ENCODE data around the gene SFSWAP.

GRCh38 chr12:131770120-131770519 is 59.2 kb downstream of the SFSWAP start:
- TF ChIP-seq MXI1 (IDR thresholded peaks at IDR 0.05; ENCODE audit: borderline replicate concordance, low read depth, low read length) = no peak
- TF ChIP-seq ZNF839 (CRISPR knock-in tag; IDR thresholded peaks at IDR 0.05; ENCODE audit: borderline replicate concordance) = no peak
- no peak for TF ChIP-seq ISL2 (CRISPR knock-in tag; IDR thresholded peaks at IDR 0.05)
- TF ChIP-seq TCF7L2 (IDR thresholded peaks at IDR 0.05; ENCODE audit: low read depth, low read length) = no peak
- TF ChIP-seq TFE3 (CRISPR knock-in tag; IDR thresholded peaks at IDR 0.05) = no peak
- TF ChIP-seq GPN1 (CRISPR knock-in tag; IDR thresholded peaks at IDR 0.05; ENCODE audit: borderline replicate concordance) = no peak
- TF ChIP-seq ZNF292 (CRISPR knock-in tag; IDR thresholded peaks at IDR 0.05; ENCODE audit: borderline replicate concordance, low read depth) = no peak
- TF ChIP-seq, protein P1, sequence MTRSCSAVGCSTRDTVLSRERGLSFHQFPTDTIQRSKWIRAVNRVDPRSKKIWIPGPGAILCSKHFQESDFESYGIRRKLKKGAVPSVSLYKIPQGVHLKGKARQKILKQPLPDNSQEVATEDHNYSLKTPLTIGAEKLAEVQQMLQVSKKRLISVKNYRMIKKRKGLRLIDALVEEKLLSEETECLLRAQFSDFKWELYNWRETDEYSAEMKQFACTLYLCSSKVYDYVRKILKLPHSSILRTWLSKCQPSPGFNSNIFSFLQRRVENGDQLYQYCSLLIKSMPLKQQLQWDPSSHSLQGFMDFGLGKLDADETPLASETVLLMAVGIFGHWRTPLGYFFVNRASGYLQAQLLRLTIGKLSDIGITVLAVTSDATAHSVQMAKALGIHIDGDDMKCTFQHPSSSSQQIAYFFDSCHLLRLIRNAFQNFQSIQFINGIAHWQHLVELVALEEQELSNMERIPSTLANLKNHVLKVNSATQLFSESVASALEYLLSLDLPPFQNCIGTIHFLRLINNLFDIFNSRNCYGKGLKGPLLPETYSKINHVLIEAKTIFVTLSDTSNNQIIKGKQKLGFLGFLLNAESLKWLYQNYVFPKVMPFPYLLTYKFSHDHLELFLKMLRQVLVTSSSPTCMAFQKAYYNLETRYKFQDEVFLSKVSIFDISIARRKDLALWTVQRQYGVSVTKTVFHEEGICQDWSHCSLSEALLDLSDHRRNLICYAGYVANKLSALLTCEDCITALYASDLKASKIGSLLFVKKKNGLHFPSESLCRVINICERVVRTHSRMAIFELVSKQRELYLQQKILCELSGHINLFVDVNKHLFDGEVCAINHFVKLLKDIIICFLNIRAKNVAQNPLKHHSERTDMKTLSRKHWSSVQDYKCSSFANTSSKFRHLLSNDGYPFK (CRISPR knock-in tag; IDR thresholded peaks at IDR 0.05; ENCODE audit: borderline replicate concordance) = no peak
- no peak for TF ChIP-seq ATF3 (CRISPR knock-in tag; IDR thresholded peaks at IDR 0.05)
- TF ChIP-seq, protein P2, sequence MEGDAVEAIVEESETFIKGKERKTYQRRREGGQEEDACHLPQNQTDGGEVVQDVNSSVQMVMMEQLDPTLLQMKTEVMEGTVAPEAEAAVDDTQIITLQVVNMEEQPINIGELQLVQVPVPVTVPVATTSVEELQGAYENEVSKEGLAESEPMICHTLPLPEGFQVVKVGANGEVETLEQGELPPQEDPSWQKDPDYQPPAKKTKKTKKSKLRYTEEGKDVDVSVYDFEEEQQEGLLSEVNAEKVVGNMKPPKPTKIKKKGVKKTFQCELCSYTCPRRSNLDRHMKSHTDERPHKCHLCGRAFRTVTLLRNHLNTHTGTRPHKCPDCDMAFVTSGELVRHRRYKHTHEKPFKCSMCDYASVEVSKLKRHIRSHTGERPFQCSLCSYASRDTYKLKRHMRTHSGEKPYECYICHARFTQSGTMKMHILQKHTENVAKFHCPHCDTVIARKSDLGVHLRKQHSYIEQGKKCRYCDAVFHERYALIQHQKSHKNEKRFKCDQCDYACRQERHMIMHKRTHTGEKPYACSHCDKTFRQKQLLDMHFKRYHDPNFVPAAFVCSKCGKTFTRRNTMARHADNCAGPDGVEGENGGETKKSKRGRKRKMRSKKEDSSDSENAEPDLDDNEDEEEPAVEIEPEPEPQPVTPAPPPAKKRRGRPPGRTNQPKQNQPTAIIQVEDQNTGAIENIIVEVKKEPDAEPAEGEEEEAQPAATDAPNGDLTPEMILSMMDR (CRISPR knock-in tag; IDR thresholded peaks at IDR 0.05) = no peak
- no peak for TF ChIP-seq SRF (IDR thresholded peaks at IDR 0.05; ENCODE audit: low read depth, low read length)
